GM12874 (cell line): Measurements from ENCODE around the gene TUG1.

Experiments used
- TF ChIP-seq, protein P1 (sequence below): IDR thresholded peaks from 2 replicates; pipeline ENCODE4 v1.5.1; 2011; ENCODE audit warnings: low read depth, mild to moderate bottlenecking, control low read depth, low read length, moderate library complexity; ENCODE audit not compliant: insufficient read depth

The TUG1 gene

DNA sequence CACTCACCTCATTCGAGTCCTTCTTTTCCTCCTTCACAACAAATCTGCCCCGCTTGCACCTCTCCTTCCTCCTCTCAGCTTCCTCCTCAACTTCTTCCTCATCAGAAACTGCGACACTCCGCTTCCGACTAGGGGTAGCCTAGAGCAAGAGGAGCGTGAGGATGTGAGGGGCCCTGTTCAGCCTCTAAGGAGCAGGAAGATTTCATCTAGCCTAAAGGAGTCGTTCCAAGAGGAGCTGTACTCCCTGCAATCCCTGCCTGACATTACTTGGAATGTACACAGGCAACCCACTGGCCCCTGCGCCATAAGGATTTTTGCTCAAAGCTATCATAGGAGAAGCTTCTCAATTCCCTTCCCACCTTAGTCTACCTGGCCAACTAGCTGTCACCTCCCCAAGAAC lies 35.0 kb upstream of the TUG1 start:
- TF ChIP-seq, protein P1, sequence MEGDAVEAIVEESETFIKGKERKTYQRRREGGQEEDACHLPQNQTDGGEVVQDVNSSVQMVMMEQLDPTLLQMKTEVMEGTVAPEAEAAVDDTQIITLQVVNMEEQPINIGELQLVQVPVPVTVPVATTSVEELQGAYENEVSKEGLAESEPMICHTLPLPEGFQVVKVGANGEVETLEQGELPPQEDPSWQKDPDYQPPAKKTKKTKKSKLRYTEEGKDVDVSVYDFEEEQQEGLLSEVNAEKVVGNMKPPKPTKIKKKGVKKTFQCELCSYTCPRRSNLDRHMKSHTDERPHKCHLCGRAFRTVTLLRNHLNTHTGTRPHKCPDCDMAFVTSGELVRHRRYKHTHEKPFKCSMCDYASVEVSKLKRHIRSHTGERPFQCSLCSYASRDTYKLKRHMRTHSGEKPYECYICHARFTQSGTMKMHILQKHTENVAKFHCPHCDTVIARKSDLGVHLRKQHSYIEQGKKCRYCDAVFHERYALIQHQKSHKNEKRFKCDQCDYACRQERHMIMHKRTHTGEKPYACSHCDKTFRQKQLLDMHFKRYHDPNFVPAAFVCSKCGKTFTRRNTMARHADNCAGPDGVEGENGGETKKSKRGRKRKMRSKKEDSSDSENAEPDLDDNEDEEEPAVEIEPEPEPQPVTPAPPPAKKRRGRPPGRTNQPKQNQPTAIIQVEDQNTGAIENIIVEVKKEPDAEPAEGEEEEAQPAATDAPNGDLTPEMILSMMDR: no peak

DNA sequence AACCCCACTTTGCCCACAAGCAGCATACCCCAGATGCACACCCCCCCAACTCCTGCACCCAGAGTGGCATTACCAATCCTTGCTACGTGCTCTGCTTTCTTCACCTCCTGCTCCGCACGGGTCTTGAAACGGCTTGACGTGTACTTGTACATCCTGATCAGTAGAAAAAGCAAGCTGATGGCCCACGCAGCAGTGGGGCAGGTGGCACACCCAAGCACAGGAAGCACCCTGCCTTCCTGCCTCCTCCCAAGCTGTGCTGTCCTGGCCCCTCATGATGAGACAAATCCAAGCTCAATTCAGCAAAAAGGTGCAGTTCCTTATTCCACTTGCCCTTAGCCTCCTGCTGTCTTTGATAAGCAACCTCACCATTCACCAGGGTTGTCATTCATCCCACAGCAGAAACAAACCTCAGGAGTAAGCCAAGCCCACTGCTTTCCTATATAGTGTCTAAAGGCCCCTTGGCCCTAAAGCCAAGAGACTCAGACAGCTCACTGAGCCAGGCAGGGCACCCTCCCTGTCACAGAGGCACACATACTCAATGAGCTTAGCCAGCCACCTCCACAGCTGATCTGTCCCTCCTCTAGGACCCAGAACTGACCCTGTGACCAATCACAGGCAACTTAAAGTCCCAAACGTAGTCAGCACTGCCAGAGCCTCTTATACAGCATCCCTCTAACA lies 28.2 kb upstream of the TUG1 start:
- TF ChIP-seq, protein P1: no peak

DNA sequence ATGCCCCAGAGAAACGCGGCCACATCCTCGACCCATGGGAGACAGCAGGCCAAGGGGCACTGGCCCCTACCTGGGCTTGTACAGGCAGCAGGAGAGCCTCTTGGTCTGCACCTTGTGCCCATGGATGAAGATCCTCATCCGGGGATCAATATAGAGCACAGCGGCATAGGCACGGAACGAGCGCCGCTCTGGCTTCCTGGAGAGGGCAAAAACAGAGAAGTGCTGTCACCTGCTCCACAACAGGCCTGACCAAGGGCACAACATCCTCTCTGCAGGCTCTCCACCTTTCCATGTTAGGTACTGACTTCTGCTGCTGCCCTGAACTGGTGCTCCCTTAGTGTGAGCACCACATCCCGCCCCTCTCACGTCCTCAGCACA lies 27.7 kb upstream of the TUG1 start:
- TF ChIP-seq, protein P1: no peak

DNA sequence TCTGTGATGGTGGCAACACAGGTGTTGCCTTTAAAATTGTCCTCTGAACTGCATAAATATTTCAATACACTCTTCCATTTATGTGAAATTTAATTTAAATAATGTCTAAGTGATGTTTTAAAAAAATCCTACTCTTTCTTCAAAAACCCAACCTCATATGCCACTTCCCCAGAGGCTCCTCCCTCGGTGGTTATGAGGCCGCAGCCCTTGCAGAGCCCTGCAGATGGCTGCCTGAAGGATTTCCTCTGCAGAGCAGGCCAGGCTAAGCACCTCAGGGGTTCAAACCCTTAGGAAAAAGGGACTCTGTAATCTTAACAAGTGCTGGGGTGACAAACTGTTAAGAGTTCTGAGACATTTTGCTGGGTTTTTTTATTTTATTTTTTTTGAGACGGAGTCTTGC lies 25.7 kb upstream of the TUG1 start:
- TF ChIP-seq, protein P1: no peak

DNA sequence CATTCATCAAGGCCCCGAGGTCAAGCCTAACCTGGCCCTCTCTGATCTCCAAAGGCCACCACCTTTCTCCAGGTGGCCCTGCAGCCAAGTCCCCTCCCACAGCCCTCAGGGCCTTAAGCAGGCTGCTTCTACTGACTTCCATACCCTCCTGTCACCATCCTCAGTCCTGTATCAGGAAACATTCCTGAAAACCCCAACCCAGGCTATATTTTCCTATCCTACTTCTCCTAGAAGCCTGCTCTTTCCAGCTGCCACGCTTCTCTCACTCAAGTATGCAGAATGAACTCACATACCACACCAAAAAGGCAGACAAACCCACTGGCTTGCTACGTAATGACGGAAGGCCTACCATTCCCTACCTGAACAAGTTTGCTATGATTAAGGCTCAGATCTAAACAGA lies 24.1 kb upstream of the TUG1 start:
- TF ChIP-seq, protein P1: no peak

DNA sequence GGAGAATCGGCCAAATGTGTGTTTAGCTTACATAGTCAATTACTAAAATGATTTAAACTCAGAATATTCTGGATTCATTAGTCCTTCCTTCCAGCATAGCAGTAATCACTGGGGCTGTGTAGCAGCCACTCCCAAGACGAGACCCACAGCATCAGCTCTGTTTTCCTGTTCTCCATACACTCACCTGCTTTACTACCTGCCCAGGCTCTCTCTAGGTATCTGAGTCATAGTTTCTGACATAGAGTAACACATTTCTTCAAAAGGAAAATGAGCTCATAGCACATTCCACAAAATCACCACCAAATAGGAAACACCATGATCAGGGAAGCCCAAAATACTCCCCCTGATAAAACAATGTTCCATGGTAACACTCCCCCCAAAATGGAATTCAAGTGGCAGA lies 23.4 kb upstream of the TUG1 start:
- TF ChIP-seq, protein P1: no peak

DNA sequence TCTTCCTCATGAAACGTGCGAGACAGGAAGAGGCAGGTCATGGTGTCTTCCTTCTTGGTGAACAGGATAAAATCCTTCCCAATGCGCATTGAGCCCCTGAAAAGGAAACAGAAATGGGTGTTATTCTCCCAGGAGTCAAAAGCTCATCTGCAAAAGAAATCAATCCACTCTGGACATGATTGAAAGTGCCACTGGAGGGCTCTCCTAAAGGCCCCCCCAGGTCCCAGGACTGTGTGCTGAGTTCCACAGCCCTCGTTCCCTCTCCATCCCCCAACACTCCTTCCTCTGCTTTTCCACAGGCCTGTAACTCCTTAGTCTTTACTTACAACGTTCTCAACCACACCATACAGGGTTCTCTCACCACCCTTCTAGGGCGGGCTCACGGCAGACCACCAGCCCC lies 22.7 kb upstream of the TUG1 start:
- TF ChIP-seq, protein P1: no peak
